ENCODE results near the gene GALNT11. TPM values are rescaled to one million over a fixed set of nuclear protein-coding genes. Genes with fewer than 3 reads are reported as not detected.

The GALNT11 gene
- total RNA-seq, 1 experiment from 2014 or later, result 15.1 TPM

DNA sequence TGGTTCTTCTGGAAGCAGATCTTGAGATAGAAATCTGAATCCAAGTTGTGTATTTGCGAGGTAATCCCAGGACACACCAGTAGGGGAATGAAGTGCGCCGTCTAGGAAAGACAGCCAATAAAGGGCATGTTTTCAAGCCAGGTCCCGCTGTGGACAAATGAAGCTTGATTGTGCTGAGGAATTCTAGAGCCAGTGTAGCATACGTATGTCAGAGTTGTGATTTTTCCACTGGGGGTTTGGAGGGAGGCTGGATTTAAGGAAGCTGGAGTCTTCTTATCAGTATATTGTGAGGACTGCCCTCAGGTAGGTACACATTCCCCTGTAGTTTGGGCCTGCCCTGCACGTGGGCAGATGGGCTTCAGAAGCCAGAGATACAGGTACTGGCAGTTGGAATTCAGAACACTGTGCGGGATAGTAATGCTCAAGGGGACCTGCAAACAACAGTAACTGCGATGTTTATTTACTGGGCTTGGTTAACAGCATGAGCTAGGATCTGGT, 50.9 kb downstream of the GALNT11 start:
- Mint-ChIP-seq H3K4me3 (ENCODE audit: unreplicated experiment) (no peak overlapping the region), H3K27me3 (ENCODE audit: insufficient read depth, unreplicated experiment) (no peaks in the 10 kb centered on the region), H3K36me3 (ENCODE audit: insufficient read depth, unreplicated experiment) (peaks cover 11% of the 10 kb centered on the region), H3K9me3 (ENCODE audit: unreplicated experiment) (peaks cover 5% of the 10 kb centered on the region), H3K4me1 (ENCODE audit: insufficient read depth, unreplicated experiment) (peaks cover 30% of the 10 kb centered on the region), H3K27ac (ENCODE audit: low read depth, unreplicated experiment) (peak overlapping the region; percentile 46)
- intact Hi-C loops (cut with micrococcal nuclease), result no loop called here
- POLR2A ChIA-PET, result no interaction called here
- peak; percentile 41 for DNase-seq (ENCODE audit: unreplicated experiment)
- TF ChIP-seq CTCF (IDR thresholded peaks at IDR 0.05; ENCODE audit: unreplicated experiment), result peak; percentile 32
- BruUV-seq (replicated peaks), result no TSS peak
- CTCF ChIA-PET, result interaction anchor here (1.2 kb wide), 1 partner anchor 50 kb away, joined by 3 read pairs; no protein-coding TSS in a partner anchor

- ChIA-PET CTCF (interaction anchor here (1.2 kb wide), 1 partner anchor 49 kb away, joined by 3 read pairs; no protein-coding TSS in a partner anchor), POLR2A (interaction anchor here (0.6 to 0.9 kb wide), 2 partner anchors 12 to 13 kb away, joined by 3 read pairs; no protein-coding TSS in a partner anchor)
- Mint-ChIP-seq H3K36me3 (ENCODE audit: insufficient read depth, unreplicated experiment) (peaks cover 11% of the 10 kb centered on the region), H3K27ac (ENCODE audit: low read depth, unreplicated experiment) (peak overlapping the region; percentile 46), H3K27me3 (ENCODE audit: insufficient read depth, unreplicated experiment) (no peaks in the 10 kb centered on the region), H3K4me3 (ENCODE audit: unreplicated experiment) (no peak overlapping the region), H3K4me1 (ENCODE audit: insufficient read depth, unreplicated experiment) (peaks cover 38% of the 10 kb centered on the region), H3K9me3 (ENCODE audit: unreplicated experiment) (peaks cover 5% of the 10 kb centered on the region)
- BruUV-seq (replicated peaks), result no TSS peak
- DNase-seq (ENCODE audit: unreplicated experiment), result peak; percentile 59
- no peak for TF ChIP-seq CTCF (IDR thresholded peaks at IDR 0.05; ENCODE audit: unreplicated experiment)
- intact Hi-C loops (cut with micrococcal nuclease), result no loop called here
These were observed 51.8 kb downstream of the GALNT11 start for GRCh38 chr7:152076940-152077933.

DNA sequence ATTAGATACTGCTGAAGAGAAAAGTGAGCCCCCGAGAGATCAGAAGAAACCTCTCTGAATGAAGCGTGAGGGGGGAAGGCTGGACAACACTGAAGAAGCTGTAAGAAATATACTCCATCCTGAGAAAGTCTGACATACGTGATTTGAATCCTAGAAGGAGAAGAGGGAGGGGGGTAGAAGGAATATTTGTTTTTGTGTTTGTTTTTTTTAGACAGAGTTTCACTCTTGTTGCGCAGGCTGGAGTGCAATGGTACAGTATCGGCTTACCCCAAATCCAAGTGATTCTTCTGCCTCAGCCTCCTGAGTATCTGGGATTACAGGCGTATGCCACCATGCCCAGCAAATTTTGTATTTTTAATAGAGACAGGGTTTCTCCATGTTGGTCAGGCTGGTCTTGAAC, 52.6 kb downstream of the GALNT11 start:
- H3K4me3 Mint-ChIP-seq (ENCODE audit: unreplicated experiment), result no peak overlapping the region
- no peaks in the 10 kb centered on the region for H3K27me3 Mint-ChIP-seq (ENCODE audit: insufficient read depth, unreplicated experiment)
- TF ChIP-seq CTCF (IDR thresholded peaks at IDR 0.05; ENCODE audit: unreplicated experiment), result no peak
- ChIA-PET CTCF (interaction anchor here (1.1 kb wide), 1 partner anchor 316 kb away, joined by 3 read pairs; no protein-coding TSS in a partner anchor), POLR2A (no interaction called here)
- H3K9me3 Mint-ChIP-seq (ENCODE audit: unreplicated experiment), result peaks cover 5% of the 10 kb centered on the region
- no TSS peak for BruUV-seq (replicated peaks)
- H3K4me1 Mint-ChIP-seq (ENCODE audit: insufficient read depth, unreplicated experiment), result peaks cover 39% of the 10 kb centered on the region
- peaks cover 11% of the 10 kb centered on the region for H3K36me3 Mint-ChIP-seq (ENCODE audit: insufficient read depth, unreplicated experiment)
- no peak overlapping the region for H3K27ac Mint-ChIP-seq (ENCODE audit: low read depth, unreplicated experiment)
- intact Hi-C loops (cut with micrococcal nuclease), result no loop called here
- DNase-seq (ENCODE audit: unreplicated experiment), result no peak

- intact Hi-C loops (cut with micrococcal nuclease), result no loop called here
- CTCF ChIA-PET, result interaction anchor here (1.1 to 1.4 kb wide), 3 partner anchors 296 to 763 kb away, joined by 3 to 6 read pairs (median 4); no protein-coding TSS in a partner anchor
- H3K4me1 Mint-ChIP-seq (ENCODE audit: insufficient read depth, unreplicated experiment), result peaks cover 39% of the 10 kb centered on the region
These were observed 53.3 kb downstream of the GALNT11 start for GRCh38 chr7:152078786-152079185.

More at GRCh38 chr7:152078786-152079185, 53.3 kb downstream of the GALNT11 start:
- POLR2A ChIA-PET, result interaction anchor here (0.6 kb wide), 1 partner anchor 37 kb away, joined by 4 read pairs; no protein-coding TSS in a partner anchor
- BruUV-seq (replicated peaks), result no TSS peak
- peaks cover 10% of the 10 kb centered on the region for H3K36me3 Mint-ChIP-seq (ENCODE audit: insufficient read depth, unreplicated experiment)
- no peak for TF ChIP-seq CTCF (IDR thresholded peaks at IDR 0.05; ENCODE audit: unreplicated experiment)
- H3K9me3 Mint-ChIP-seq (ENCODE audit: unreplicated experiment), result no peaks in the 10 kb centered on the region
- no peak overlapping the region for H3K27ac Mint-ChIP-seq (ENCODE audit: low read depth, unreplicated experiment)
- H3K4me3 Mint-ChIP-seq (ENCODE audit: unreplicated experiment), result no peak overlapping the region
- no peaks in the 10 kb centered on the region for H3K27me3 Mint-ChIP-seq (ENCODE audit: insufficient read depth, unreplicated experiment)
- DNase-seq (ENCODE audit: unreplicated experiment), result no peak
